Measurements from ENCODE around the gene PIK3CA.

DNA sequence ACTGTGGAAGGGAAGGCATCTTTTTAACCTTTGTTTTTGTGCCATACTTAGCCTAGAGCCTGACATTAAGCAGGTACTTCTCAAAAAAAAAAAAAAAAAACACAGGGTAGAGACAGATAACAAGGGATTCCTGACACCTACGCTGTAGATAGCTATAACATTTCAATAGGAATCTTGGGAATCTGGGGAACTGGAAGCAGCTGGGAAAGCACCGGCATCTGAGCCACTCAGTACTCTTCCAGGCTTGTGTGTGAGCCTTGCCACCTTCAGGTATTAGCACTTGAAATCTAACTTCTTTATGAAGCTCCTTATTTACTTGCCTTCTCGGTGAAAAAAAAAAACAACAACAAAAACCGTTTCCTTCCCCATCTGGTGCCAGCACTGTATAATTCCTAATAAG lies 46.8 kb downstream of the PIK3CA start:
- TF ChIP-seq EZH2 (IDR thresholded peaks at IDR 0.05; ENCODE audit: insufficient read depth, poor library complexity, severe bottlenecking) (no peak), EZH2phosphoT487 (IDR thresholded peaks at IDR 0.05; ENCODE audit: insufficient read depth, low read depth) (no peak)

All from GM23248 (cell line).